HG02852 (cell line): ENCODE measurements around the gene BTG4.

Source experiments
- ATAC-seq: cut with Tn5 transposase; IDR thresholded peaks from one replicate; pipeline ENCODE4 v1.9.1; 2021; ENCODE audit warnings: mild to moderate bottlenecking, moderate library complexity; ENCODE audit not compliant: unreplicated experiment

Gene BTG4

GRCh38 chr11:111512296-111513239 is at the start of gene BTG4:
TSS of gene BTG4 (minus strand) at chr11:111512386. CDS start at chr11:111498776, 13,610 bp downstream.
- no peak for ATAC-seq

GRCh38 chr11:111561791-111562325 is 49.7 kb upstream of the BTG4 start:
- no peak for ATAC-seq

GRCh38 chr11:111561306-111561705 is 49.1 kb upstream of the BTG4 start:
- no peak for ATAC-seq

GRCh38 chr11:111560800-111561199 is 48.6 kb upstream of the BTG4 start:
- no peak for ATAC-seq

GRCh38 chr11:111559800-111560464 is 47.7 kb upstream of the BTG4 start:
- no peak for ATAC-seq

- no peak for ATAC-seq
Measured at GRCh38 chr11:111557425-111558111, 45.4 kb upstream of the BTG4 start.

- ATAC-seq, result no peak
Measured at GRCh38 chr11:111555255-111555654, 43.1 kb upstream of the BTG4 start.

- no peak for ATAC-seq
Measured at GRCh38 chr11:111554532-111554931, 42.3 kb upstream of the BTG4 start.

- no peak for ATAC-seq
Measured at GRCh38 chr11:111550258-111550657, 38.1 kb upstream of the BTG4 start.

- no peak for ATAC-seq
Measured at GRCh38 chr11:111549869-111550203, 37.6 kb upstream of the BTG4 start.

GRCh38 chr11:111549196-111549868 is 37.1 kb upstream of the BTG4 start:
- no peak for ATAC-seq

GRCh38 chr11:111548525-111548924 is 36.3 kb upstream of the BTG4 start:
- ATAC-seq, result no peak

- no peak for ATAC-seq
Measured at GRCh38 chr11:111542606-111543275, 30.6 kb upstream of the BTG4 start.

- ATAC-seq, result no peak
Measured at GRCh38 chr11:111541254-111542061, 29.3 kb upstream of the BTG4 start.

GRCh38 chr11:111540937-111541253 is 28.7 kb upstream of the BTG4 start:
- no peak for ATAC-seq

GRCh38 chr11:111540114-111540936 is 28.1 kb upstream of the BTG4 start, which contains the start of gene LAYN:
TSS of gene LAYN (plus strand) at chr11:111540720. CDS start at chr11:111540844, 124 bp downstream.
- no peak for ATAC-seq

GRCh38 chr11:111539426-111540113 is 27.4 kb upstream of the BTG4 start:
- no peak for ATAC-seq
